Activated effector memory CD4-positive, alpha-beta T cell treated with Interleukin-2 at 50 U/mL for 16 hours (primary cell): Measurements from ENCODE around the gene FAM177A1.
"Not testable (repeated sequence)": the region's sequence is repeated elsewhere in the genome, so short reads cannot be mapped to it uniquely, and the experiment has no call there.

Experiments
- DNase-seq: peaks from one replicate; pipeline ENCODE4 v3.0.0-alpha.2; 2020

Gene FAM177A1

GRCh38 chr14:35065731-35066130 is 19.7 kb downstream of the FAM177A1 start:
- not testable (repeated sequence) for DNase-seq

- no peak for DNase-seq
Observed at GRCh38 chr14:35068238-35069012, 22.4 kb downstream of the FAM177A1 start.

- no peak for DNase-seq
Observed at GRCh38 chr14:35072226-35072625, 26.2 kb downstream of the FAM177A1 start.

GRCh38 chr14:35073486-35073885 is 27.4 kb downstream of the FAM177A1 start:
- no peak for DNase-seq

- no peak for DNase-seq
Observed at GRCh38 chr14:35078082-35078481, 32.0 kb downstream of the FAM177A1 start.

GRCh38 chr14:35079742-35080141 is 33.7 kb downstream of the FAM177A1 start:
- no peak for DNase-seq

GRCh38 chr14:35083530-35084150 is 37.6 kb downstream of the FAM177A1 start:
- no peak for DNase-seq

- no peak for DNase-seq
Observed at GRCh38 chr14:35085441-35085840, 39.4 kb downstream of the FAM177A1 start.

- DNase-seq: no peak
Observed at GRCh38 chr14:35088514-35088913, 42.4 kb downstream of the FAM177A1 start.

GRCh38 chr14:35094645-35095044 is 48.6 kb downstream of the FAM177A1 start:
- DNase-seq: not testable (repeated sequence)

GRCh38 chr14:35107866-35108265 is 61.8 kb downstream of the FAM177A1 start:
- no peak for DNase-seq

GRCh38 chr14:35112641-35113040 is 66.6 kb downstream of the FAM177A1 start:
- DNase-seq: no peak

- DNase-seq: no peak
Observed at GRCh38 chr14:35113308-35113950, 67.4 kb downstream of the FAM177A1 start.

GRCh38 chr14:35114036-35114435 is 68.0 kb downstream of the FAM177A1 start:
- no peak for DNase-seq

- DNase-seq: no peak
Observed at GRCh38 chr14:35116242-35116641, 70.2 kb downstream of the FAM177A1 start.

- no peak for DNase-seq
Observed at GRCh38 chr14:35117112-35117511, 71.0 kb downstream of the FAM177A1 start.

- no peak for DNase-seq
Observed at GRCh38 chr14:35121026-35121886, 75.2 kb downstream of the FAM177A1 start.

GRCh38 chr14:35121887-35122695 is 76.0 kb downstream of the FAM177A1 start, which contains the start of the genes PPP2R3C and PRORP:
Gene PPP2R3C, minus strand, starts transcription at chr14:35121990. Its CDS starts 31 bp downstream, at chr14:35121959.
Gene PRORP, plus strand, starts transcription at chr14:35122552. Its CDS starts 694 bp downstream, at chr14:35123246.
- DNase-seq: peak; percentile 86

- DNase-seq: no peak
Observed at GRCh38 chr14:35122696-35123387, 76.8 kb downstream of the FAM177A1 start.

GRCh38 chr14:35123388-35123703 is 77.3 kb downstream of the FAM177A1 start:
- DNase-seq: no peak

- DNase-seq: no peak
Observed at GRCh38 chr14:35124127-35124526, 78.1 kb downstream of the FAM177A1 start.
